ENCODE results near the gene GLI2. TPM values are rescaled to one million over a fixed set of nuclear protein-coding genes. Genes with fewer than 3 reads are reported as not detected.

Gene GLI2
- total RNA-seq, 1 experiment from 2014 or later = 3.4 TPM

- CTCF ChIA-PET = no interaction called here
- TF ChIP-seq JUND (IDR thresholded peaks at IDR 0.05) (no peak), MAX (IDR thresholded peaks at IDR 0.05) (no peak), TCF7L2 (IDR thresholded peaks at IDR 0.05; ENCODE audit: borderline replicate concordance, extremely low read depth, insufficient read depth, insufficient read length) (peak; percentile 13), RAD21 (IDR thresholded peaks at IDR 0.05; ENCODE audit: low read depth) (no peak), ELF1 (IDR thresholded peaks at IDR 0.05; ENCODE audit: borderline replicate concordance, low read depth) (no peak)
- H3K27me3 ChIP-seq (ENCODE audit: insufficient read depth, low read length) = no peaks in the 10 kb centered on the region
- no TSS peak for BruUV-seq (replicated peaks)
- H3K9me3 ChIP-seq (ENCODE audit: control insufficient read depth in 1 of 2, insufficient read depth in 1 of 2, low read depth in 1 of 2, low read length in 2 of 2) = no peaks in the 10 kb centered on the region
- H3K36me3 ChIP-seq (ENCODE audit: control insufficient read depth in 1 of 2, insufficient read depth in 2 of 2, low read length in 2 of 2) = no peaks in the 10 kb centered on the region
- no peaks in the 10 kb centered on the region for H4K20me1 ChIP-seq (ENCODE audit: insufficient read depth)
- H3K27ac ChIP-seq (ENCODE audit: low read depth, low read length) = no peak overlapping the region
- POLR2A ChIA-PET = interaction anchor here (0.7 kb wide), 1 partner anchor 358 kb away, joined by 4 read pairs; no protein-coding TSS in a partner anchor
- H3K79me2 ChIP-seq (ENCODE audit: insufficient read depth, low read length) = no peaks in the 10 kb centered on the region
- H3K4me2 ChIP-seq (ENCODE audit: low read length) = no peak overlapping the region
- H3K9me2 ChIP-seq (ENCODE audit: insufficient read depth) = no peaks in the 10 kb centered on the region
- DNase-seq (ENCODE audit: low read depth, low spot score) = no peak
- no peak overlapping the region for H2AFZ ChIP-seq (ENCODE audit: low read depth, low read length, poor library complexity, severe bottlenecking)
- intact Hi-C loops (cut with micrococcal nuclease) = no loop called here
- ATAC-seq = no peak
- no peaks in the 10 kb centered on the region for H3K4me1 ChIP-seq (ENCODE audit: control insufficient read depth in 1 of 2, insufficient read depth in 2 of 2, low read length in 2 of 2)
- no peak overlapping the region for H3K4me3 ChIP-seq (replicated peaks in 1 of 2; ENCODE audit: low read depth in 1 of 2, low read length in 2 of 2)
- RAD21 ChIA-PET (ENCODE audit: low non-redundant PET in 1 of 2, low total read pairs in 2 of 2, uncharacterized antibody in 2 of 2, unreplicated experiment in 2 of 2) = no interaction called here
- H3K9ac ChIP-seq (ENCODE audit: low read length) = no peak overlapping the region
These were observed 18.8 kb upstream of the GLI2 start for GRCh38 chr2:120716641-120717585.

- ChIA-PET RAD21 (ENCODE audit: low non-redundant PET in 1 of 2, low total read pairs in 2 of 2, uncharacterized antibody in 2 of 2, unreplicated experiment in 2 of 2) (no interaction called here), CTCF (no interaction called here), POLR2A (no interaction called here)
- ATAC-seq = no peak
- Histone ChIP-seq H4K20me1 (ENCODE audit: insufficient read depth) (no peaks in the 10 kb centered on the region), H3K9me2 (ENCODE audit: insufficient read depth) (no peaks in the 10 kb centered on the region), H3K27ac (ENCODE audit: low read depth, low read length) (no peak overlapping the region), H3K27me3 (ENCODE audit: insufficient read depth, low read length) (no peaks in the 10 kb centered on the region), H3K4me2 (ENCODE audit: low read length) (no peak overlapping the region), H3K9me3 (ENCODE audit: control insufficient read depth in 1 of 2, insufficient read depth in 1 of 2, low read depth in 1 of 2, low read length in 2 of 2) (no peaks in the 10 kb centered on the region), H3K4me1 (ENCODE audit: control insufficient read depth in 1 of 2, insufficient read depth in 2 of 2, low read length in 2 of 2) (no peaks in the 10 kb centered on the region), H3K9ac (ENCODE audit: low read length) (no peak overlapping the region), H3K4me3 (replicated peaks in 1 of 2; ENCODE audit: low read depth in 1 of 2, low read length in 2 of 2) (no peak overlapping the region), H2AFZ (ENCODE audit: low read depth, low read length, poor library complexity, severe bottlenecking) (no peak overlapping the region), H3K36me3 (ENCODE audit: control insufficient read depth in 1 of 2, insufficient read depth in 2 of 2, low read length in 2 of 2) (no peaks in the 10 kb centered on the region; a peak in 1 of 4 replicates), H3K79me2 (ENCODE audit: insufficient read depth, low read length) (no peaks in the 10 kb centered on the region)
- intact Hi-C loops (cut with micrococcal nuclease) = no loop called here
- no TSS peak for BruUV-seq (replicated peaks)
- TF ChIP-seq MAX (IDR thresholded peaks at IDR 0.05) (no peak), POLR2AphosphoS5 (IDR thresholded peaks at IDR 0.05; ENCODE audit: low read depth, low read length) (no peak)
- DNase-seq (ENCODE audit: low read depth, low spot score) = no peak
These were observed 16.2 kb upstream of the GLI2 start for GRCh38 chr2:120719491-120719890.

Measured in HCT116 (cell line).